ENCODE results near the gene UVSSA.

- TF ChIP-seq SNRNP70 (optimal IDR thresholded peaks at IDR 0.05; ENCODE audit: low read depth, low read length) (no peak), POLR2AphosphoS5 (IDR thresholded peaks at IDR 0.05; ENCODE audit: control insufficient read depth, insufficient read depth, low read depth, low read length) (no peak), E2F5 (CRISPR knock-in tag; IDR thresholded peaks at IDR 0.05) (no peak), MEF2D (tag; conservative IDR thresholded peaks at IDR 0.05; ENCODE audit: low read depth) (no peak), RBFOX2 (IDR thresholded peaks at IDR 0.05; ENCODE audit: low read depth, low read length) (no peak), RCOR1 (IDR thresholded peaks at IDR 0.05; ENCODE audit: borderline replicate concordance in 1 of 2, low read depth in 2 of 2, low read length in 2 of 2) (no peak), FOXK2 (conservative IDR thresholded peaks at IDR 0.05 in 1 of 2, IDR thresholded peaks at IDR 0.05 in 1 of 2; ENCODE audit: low read depth in 2 of 2) (no peak), CBX5 (IDR thresholded peaks at IDR 0.05; ENCODE audit: borderline replicate concordance, low read depth) (no peak), JUND (IDR thresholded peaks at IDR 0.05; ENCODE audit: borderline replicate concordance, low read depth, low read length) (no peak), JUND (tag; IDR thresholded peaks at IDR 0.05; ENCODE audit: borderline replicate concordance, low read depth, low read length) (no peak), MAZ (CRISPR knock-in tag; conservative IDR thresholded peaks at IDR 0.05 in 1 of 2, IDR thresholded peaks at IDR 0.05 in 1 of 2) (no peak), POU5F1 (IDR thresholded peaks at IDR 0.05; ENCODE audit: borderline replicate concordance, low read depth, low read length, partially characterized antibody) (no peak)
- TF ChIP-seq, protein P1, sequence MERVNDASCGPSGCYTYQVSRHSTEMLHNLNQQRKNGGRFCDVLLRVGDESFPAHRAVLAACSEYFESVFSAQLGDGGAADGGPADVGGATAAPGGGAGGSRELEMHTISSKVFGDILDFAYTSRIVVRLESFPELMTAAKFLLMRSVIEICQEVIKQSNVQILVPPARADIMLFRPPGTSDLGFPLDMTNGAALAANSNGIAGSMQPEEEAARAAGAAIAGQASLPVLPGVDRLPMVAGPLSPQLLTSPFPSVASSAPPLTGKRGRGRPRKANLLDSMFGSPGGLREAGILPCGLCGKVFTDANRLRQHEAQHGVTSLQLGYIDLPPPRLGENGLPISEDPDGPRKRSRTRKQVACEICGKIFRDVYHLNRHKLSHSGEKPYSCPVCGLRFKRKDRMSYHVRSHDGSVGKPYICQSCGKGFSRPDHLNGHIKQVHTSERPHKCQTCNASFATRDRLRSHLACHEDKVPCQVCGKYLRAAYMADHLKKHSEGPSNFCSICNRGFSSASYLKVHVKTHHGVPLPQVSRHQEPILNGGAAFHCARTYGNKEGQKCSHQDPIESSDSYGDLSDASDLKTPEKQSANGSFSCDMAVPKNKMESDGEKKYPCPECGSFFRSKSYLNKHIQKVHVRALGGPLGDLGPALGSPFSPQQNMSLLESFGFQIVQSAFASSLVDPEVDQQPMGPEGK (CRISPR knock-in tag; IDR thresholded peaks at IDR 0.05; ENCODE audit: borderline replicate concordance): no peak
- TF ChIP-seq, protein P2, sequence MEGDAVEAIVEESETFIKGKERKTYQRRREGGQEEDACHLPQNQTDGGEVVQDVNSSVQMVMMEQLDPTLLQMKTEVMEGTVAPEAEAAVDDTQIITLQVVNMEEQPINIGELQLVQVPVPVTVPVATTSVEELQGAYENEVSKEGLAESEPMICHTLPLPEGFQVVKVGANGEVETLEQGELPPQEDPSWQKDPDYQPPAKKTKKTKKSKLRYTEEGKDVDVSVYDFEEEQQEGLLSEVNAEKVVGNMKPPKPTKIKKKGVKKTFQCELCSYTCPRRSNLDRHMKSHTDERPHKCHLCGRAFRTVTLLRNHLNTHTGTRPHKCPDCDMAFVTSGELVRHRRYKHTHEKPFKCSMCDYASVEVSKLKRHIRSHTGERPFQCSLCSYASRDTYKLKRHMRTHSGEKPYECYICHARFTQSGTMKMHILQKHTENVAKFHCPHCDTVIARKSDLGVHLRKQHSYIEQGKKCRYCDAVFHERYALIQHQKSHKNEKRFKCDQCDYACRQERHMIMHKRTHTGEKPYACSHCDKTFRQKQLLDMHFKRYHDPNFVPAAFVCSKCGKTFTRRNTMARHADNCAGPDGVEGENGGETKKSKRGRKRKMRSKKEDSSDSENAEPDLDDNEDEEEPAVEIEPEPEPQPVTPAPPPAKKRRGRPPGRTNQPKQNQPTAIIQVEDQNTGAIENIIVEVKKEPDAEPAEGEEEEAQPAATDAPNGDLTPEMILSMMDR (IDR thresholded peaks at IDR 0.05 in 2 of 3, conservative IDR thresholded peaks at IDR 0.05 in 1 of 3; ENCODE audit: insufficient read depth in 2 of 3, low read depth in 1 of 3, low read length in 3 of 3): no peak
- TF ChIP-seq, protein P3, sequence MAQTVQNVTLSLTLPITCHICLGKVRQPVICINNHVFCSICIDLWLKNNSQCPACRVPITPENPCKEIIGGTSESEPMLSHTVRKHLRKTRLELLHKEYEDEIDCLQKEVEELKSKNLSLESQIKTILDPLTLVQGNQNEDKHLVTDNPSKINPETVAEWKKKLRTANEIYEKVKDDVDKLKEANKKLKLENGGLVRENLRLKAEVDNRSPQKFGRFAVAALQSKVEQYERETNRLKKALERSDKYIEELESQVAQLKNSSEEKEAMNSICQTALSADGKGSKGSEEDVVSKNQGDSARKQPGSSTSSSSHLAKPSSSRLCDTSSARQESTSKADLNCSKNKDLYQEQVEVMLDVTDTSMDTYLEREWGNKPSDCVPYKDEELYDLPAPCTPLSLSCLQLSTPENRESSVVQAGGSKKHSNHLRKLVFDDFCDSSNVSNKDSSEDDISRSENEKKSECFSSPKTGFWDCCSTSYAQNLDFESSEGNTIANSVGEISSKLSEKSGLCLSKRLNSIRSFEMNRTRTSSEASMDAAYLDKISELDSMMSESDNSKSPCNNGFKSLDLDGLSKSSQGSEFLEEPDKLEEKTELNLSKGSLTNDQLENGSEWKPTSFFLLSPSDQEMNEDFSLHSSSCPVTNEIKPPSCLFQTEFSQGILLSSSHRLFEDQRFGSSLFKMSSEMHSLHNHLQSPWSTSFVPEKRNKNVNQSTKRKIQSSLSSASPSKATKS (CRISPR knock-in tag; IDR thresholded peaks at IDR 0.05): no peak
Measured at GRCh38 chr4:1421657-1422056, 74.6 kb downstream of the UVSSA start.

All from K562 (cell line).